ENCODE data around the gene LDLRAD3. TPM values are rescaled to one million over a fixed set of nuclear protein-coding genes. Genes with fewer than 3 reads are reported as not detected.

Gene LDLRAD3
- total RNA-seq, 1 donor, result 10.5 TPM

GRCh38 chr11:35962369-35963138 lies 18.7 kb downstream of the LDLRAD3 start:
- Histone ChIP-seq H3K79me2 (ENCODE audit: insufficient read depth, low read length) (peaks cover 11% of the 10 kb centered on the region), H3K9me3 (ENCODE audit: low read depth, low read length) (no peaks in the 10 kb centered on the region), H4K20me1 (ENCODE audit: insufficient read depth, low read length) (no peaks in the 10 kb centered on the region), H3K27ac (ENCODE audit: low read depth, low read length) (no peak overlapping the region), H3K4me2 (ENCODE audit: insufficient read depth, low read length) (peak overlapping the region; percentile 19), H2AFZ (ENCODE audit: low read length) (peak overlapping the region; percentile 40), H3K36me3 (ENCODE audit: insufficient read depth, low read length) (no peaks in the 10 kb centered on the region), H3K4me1 (ENCODE audit: insufficient read depth, low read length) (peaks cover 18% of the 10 kb centered on the region), H3K27me3 (ENCODE audit: insufficient read depth, low read length) (no peaks in the 10 kb centered on the region), H3K4me3 (ENCODE audit: insufficient read depth, low read length) (no peak overlapping the region)
- TF ChIP-seq CTCF (IDR thresholded peaks at IDR 0.05; ENCODE audit: extremely low read depth, low read depth, low read length), result no peak
- no peak for DNase-seq (ENCODE audit: insufficient read length, low spot score, missing footprints)

- TF ChIP-seq CTCF (IDR thresholded peaks at IDR 0.05; ENCODE audit: extremely low read depth, low read depth, low read length), result no peak
- H3K36me3 ChIP-seq (ENCODE audit: insufficient read depth, low read length), result no peaks in the 10 kb centered on the region
- peak overlapping the region; percentile 16 for H2AFZ ChIP-seq (ENCODE audit: low read length)
- no peak overlapping the region for H3K4me3 ChIP-seq (ENCODE audit: insufficient read depth, low read length)
- peak; percentile 86 for DNase-seq (ENCODE audit: insufficient read length, low spot score, missing footprints)
- H3K79me2 ChIP-seq (ENCODE audit: insufficient read depth, low read length), result peaks cover 9% of the 10 kb centered on the region
- peaks cover 18% of the 10 kb centered on the region for H3K4me1 ChIP-seq (ENCODE audit: insufficient read depth, low read length)
- H3K9me3 ChIP-seq (ENCODE audit: low read depth, low read length), result no peaks in the 10 kb centered on the region
- H3K4me2 ChIP-seq (ENCODE audit: insufficient read depth, low read length), result peak overlapping the region; percentile 45
- H4K20me1 ChIP-seq (ENCODE audit: insufficient read depth, low read length), result no peaks in the 10 kb centered on the region
- peak overlapping the region; percentile 74 for H3K27ac ChIP-seq (ENCODE audit: low read depth, low read length)
- H3K27me3 ChIP-seq (ENCODE audit: insufficient read depth, low read length), result no peaks in the 10 kb centered on the region
These were observed 20.0 kb downstream of the LDLRAD3 start for GRCh38 chr11:35963911-35964310.

DNA sequence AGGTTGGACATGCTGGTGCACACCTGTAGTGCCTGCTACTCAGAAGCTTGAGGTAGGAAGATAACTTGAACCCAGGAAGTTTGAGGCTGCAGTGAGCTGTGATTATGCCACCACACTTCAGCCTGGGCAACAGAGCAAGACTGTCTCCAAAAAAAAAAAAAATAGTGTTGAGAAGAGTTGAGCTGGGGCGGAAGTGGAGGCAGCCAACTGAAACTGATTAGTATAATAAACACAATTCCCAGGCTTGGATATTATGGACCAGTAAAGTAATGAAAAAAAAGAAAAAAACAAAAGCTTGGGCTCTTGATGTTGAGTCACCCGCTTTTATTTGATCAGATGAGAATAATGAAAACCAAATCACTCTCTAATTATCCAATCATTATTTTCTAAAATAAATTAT lies 21.0 kb downstream of the LDLRAD3 start:
- Histone ChIP-seq H3K4me3 (ENCODE audit: insufficient read depth, low read length) (no peak overlapping the region), H3K79me2 (ENCODE audit: insufficient read depth, low read length) (peaks cover 8% of the 10 kb centered on the region), H4K20me1 (ENCODE audit: insufficient read depth, low read length) (no peaks in the 10 kb centered on the region), H3K36me3 (ENCODE audit: insufficient read depth, low read length) (no peaks in the 10 kb centered on the region), H3K27ac (ENCODE audit: low read depth, low read length) (no peak overlapping the region), H3K9me3 (ENCODE audit: low read depth, low read length) (no peaks in the 10 kb centered on the region), H2AFZ (ENCODE audit: low read length) (no peak overlapping the region), H3K4me1 (ENCODE audit: insufficient read depth, low read length) (peaks cover 26% of the 10 kb centered on the region), H3K4me2 (ENCODE audit: insufficient read depth, low read length) (no peak overlapping the region), H3K27me3 (ENCODE audit: insufficient read depth, low read length) (no peaks in the 10 kb centered on the region)
- DNase-seq (ENCODE audit: insufficient read length, low spot score, missing footprints), result no peak
- TF ChIP-seq CTCF (IDR thresholded peaks at IDR 0.05; ENCODE audit: extremely low read depth, low read depth, low read length), result no peak

- Histone ChIP-seq H3K9me3 (ENCODE audit: low read depth, low read length) (no peaks in the 10 kb centered on the region), H4K20me1 (ENCODE audit: insufficient read depth, low read length) (no peaks in the 10 kb centered on the region), H3K27me3 (ENCODE audit: insufficient read depth, low read length) (no peaks in the 10 kb centered on the region), H3K4me2 (ENCODE audit: insufficient read depth, low read length) (no peak overlapping the region), H2AFZ (ENCODE audit: low read length) (no peak overlapping the region), H3K36me3 (ENCODE audit: insufficient read depth, low read length) (no peaks in the 10 kb centered on the region), H3K79me2 (ENCODE audit: insufficient read depth, low read length) (peaks cover 8% of the 10 kb centered on the region), H3K27ac (ENCODE audit: low read depth, low read length) (no peak overlapping the region), H3K4me3 (ENCODE audit: insufficient read depth, low read length) (no peak overlapping the region), H3K4me1 (ENCODE audit: insufficient read depth, low read length) (peaks cover 26% of the 10 kb centered on the region)
- no peak for TF ChIP-seq CTCF (IDR thresholded peaks at IDR 0.05; ENCODE audit: extremely low read depth, low read depth, low read length)
- no peak for DNase-seq (ENCODE audit: insufficient read length, low spot score, missing footprints)
These were observed 23.2 kb downstream of the LDLRAD3 start for GRCh38 chr11:35967042-35967441.

Data from osteoblast (primary cell).